GM23248 (cell line): Measurements from ENCODE around the gene OTOGL. TPM values are rescaled to one million over a fixed set of nuclear protein-coding genes. Genes with fewer than 3 reads are reported as not detected.

ENCODE experiments used
- DNase-seq: peaks from one replicate; pipeline ENCODE4 v3.0.0-alpha.2; 2015
- H2AFZ ChIP-seq: fragments of 200-600 bp; sonication (generic); 2 replicates; pipeline ENCODE4 v1.6.1; 2016; ENCODE audit warnings: antibody characterized with exemption
- H3F3A ChIP-seq: fragments of 200-600 bp; sonication (generic); 2 replicates; pipeline ENCODE4 v1.6.1; 2016; ENCODE audit warnings: mild to moderate bottlenecking, antibody characterized with exemption, mixed run types; ENCODE audit not compliant: insufficient read depth
- H3K27ac ChIP-seq: fragments of 200-600 bp; sonication (generic); 2 replicates; pipeline ENCODE4 v1.5.1; 2016; ENCODE audit warnings: mild to moderate bottlenecking
- H3K27me3 ChIP-seq: fragments of 200-600 bp; sonication (generic); replicated peaks from 2 replicates; pipeline ENCODE4 v1.6.1; 2016; ENCODE audit warnings: mild to moderate bottlenecking; ENCODE audit not compliant: insufficient read depth
- H3K36me3 ChIP-seq: fragments of 200-600 bp; sonication (generic); 2 replicates; pipeline ENCODE4 v1.6.1; 2016; ENCODE audit warnings: low read depth, mild to moderate bottlenecking
- H3K4me1 ChIP-seq: fragments of 200-600 bp; sonication (generic); 2 replicates; pipeline ENCODE4 v1.6.1; 2016; ENCODE audit warnings: mild to moderate bottlenecking; ENCODE audit not compliant: insufficient read depth
- H3K4me2 ChIP-seq: fragments of 200-600 bp; sonication (generic); one replicate; pipeline ENCODE4 v1.6.1; 2016; ENCODE audit warnings: mild to moderate bottlenecking; ENCODE audit not compliant: unreplicated experiment
- H3K4me3 ChIP-seq: fragments of 200-600 bp; sonication (generic); 2 replicates; pipeline ENCODE4 v1.5.1; 2016; ENCODE audit warnings: mild to moderate bottlenecking
- H3K79me2 ChIP-seq: fragments of 200-600 bp; sonication (generic); 2 replicates; pipeline ENCODE4 v1.6.1; 2016; ENCODE audit warnings: mild to moderate bottlenecking; ENCODE audit not compliant: insufficient read depth
- H3K9ac ChIP-seq: fragments of 200-600 bp; sonication (generic); 2 replicates; pipeline ENCODE4 v1.6.1; 2016; ENCODE audit warnings: mild to moderate bottlenecking
- H3K9me2 ChIP-seq: fragments of 200-600 bp; sonication (generic); 2 replicates; pipeline ENCODE4 v1.6.1; 2016; ENCODE audit warnings: mixed run types, mild to moderate bottlenecking, moderate library complexity; ENCODE audit not compliant: insufficient read depth
- H3K9me3 ChIP-seq: fragments of 200-600 bp; sonication (generic); one replicate; pipeline ENCODE4 v1.6.1; 2017; ENCODE audit warnings: low read depth
- H4K20me1 ChIP-seq: fragments of 200-600 bp; sonication (generic); 2 replicates; pipeline ENCODE4 v1.6.0; 2016; ENCODE audit not compliant: insufficient read depth
- EZH2 ChIP-seq: fragments of 200-600 bp; sonication (generic); IDR thresholded peaks from 2 replicates; pipeline ENCODE4 v1.6.1; 2018; ENCODE audit warnings: antibody characterized with exemption, mild to moderate bottlenecking; ENCODE audit not compliant: insufficient read depth, poor library complexity, severe bottlenecking
- EZH2phosphoT487 ChIP-seq: fragments of 200-600 bp; sonication (generic); IDR thresholded peaks from 2 replicates; pipeline ENCODE4 v1.6.1; 2018; ENCODE audit warnings: antibody characterized with exemption, moderate library complexity, mild to moderate bottlenecking, low read depth; ENCODE audit not compliant: insufficient read depth
- WGBS, 2 experiments: methylation state at CpG; one replicate each; pipeline ENCODE4 v1.1.6; 2015 to 2017; ENCODE audit warnings: low lambda C conversion rate in 2 of 2, low coverage in 1 of 2; ENCODE audit errors: missing lambda C conversion rate in 2 of 2; 5-methylcytosine and 5-hydroxymethylcytosine counted together
- in situ Hi-C: fragments of 300-500 bp; cut with MboI; formaldehyde crosslinking; loops from 2 replicates; pipeline ENCODE4 v1.15.0; 2020
- polyA plus RNA-seq: library from polyadenylated mRNA; unstranded; fragments of >200 nt; fragmentation: Nextera tagmentation; extraction: Ambion mirVana; gene quantifications from 2 replicates; pipeline ENCODE4 v1.2.1, GENCODE V29; 2016
- total RNA-seq: library from RNA; depleted of rRNA; stranded (reverse); fragments of >200 nt; shearing (Covaris generic); gene quantifications from 2 replicates; pipeline ENCODE4 v1.2.3, GENCODE V29; 2014

Gene OTOGL
- total and polyA plus RNA-seq, 2 experiments from 2014 or later = under 0.01 to 0.09 TPM

DNA sequence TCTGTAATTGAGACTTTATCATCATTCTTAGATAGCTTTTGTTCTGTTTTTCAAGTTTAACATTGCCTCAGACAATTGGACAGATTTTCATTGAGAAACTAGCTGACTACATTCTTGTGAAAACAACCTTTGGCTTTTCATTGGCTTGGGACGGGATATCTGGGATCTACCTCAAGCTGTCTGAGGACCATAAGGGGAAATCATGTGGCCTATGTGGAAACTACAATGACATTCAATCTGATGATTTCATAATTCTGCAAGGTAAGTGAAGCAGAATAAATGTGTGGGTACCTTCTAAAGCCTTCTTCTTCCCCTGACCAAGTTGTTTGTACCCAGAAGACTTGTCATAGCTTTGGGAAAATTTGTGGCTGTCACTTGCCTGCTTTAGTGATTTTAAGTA is 133.5 kb downstream of the OTOGL start:
- H4K20me1 ChIP-seq = no peaks in the 10 kb centered on the region
- no peaks in the 10 kb centered on the region for H3K9me2 ChIP-seq
- no peaks in the 10 kb centered on the region for H3F3A ChIP-seq
- no peak overlapping the region for H2AFZ ChIP-seq
- no peak overlapping the region for H3K27ac ChIP-seq
- no peaks in the 10 kb centered on the region for H3K36me3 ChIP-seq
- no peaks in the 10 kb centered on the region for H3K79me2 ChIP-seq
- H3K9me3 ChIP-seq = no peaks in the 10 kb centered on the region
- 62 to 64% methylated on average over 1 of the region's 1 CpG for WGBS, 2 experiments
- DNase-seq = no peak
- no peak overlapping the region for H3K9ac ChIP-seq
- no peak overlapping the region for H3K4me2 ChIP-seq
- no peak overlapping the region for H3K4me3 ChIP-seq
- H3K27me3 ChIP-seq = no peaks in the 10 kb centered on the region
- in situ Hi-C loops = no loop called here
- TF ChIP-seq EZH2 (no peak), EZH2phosphoT487 (no peak)
- peaks cover 12% of the 10 kb centered on the region for H3K4me1 ChIP-seq

DNA sequence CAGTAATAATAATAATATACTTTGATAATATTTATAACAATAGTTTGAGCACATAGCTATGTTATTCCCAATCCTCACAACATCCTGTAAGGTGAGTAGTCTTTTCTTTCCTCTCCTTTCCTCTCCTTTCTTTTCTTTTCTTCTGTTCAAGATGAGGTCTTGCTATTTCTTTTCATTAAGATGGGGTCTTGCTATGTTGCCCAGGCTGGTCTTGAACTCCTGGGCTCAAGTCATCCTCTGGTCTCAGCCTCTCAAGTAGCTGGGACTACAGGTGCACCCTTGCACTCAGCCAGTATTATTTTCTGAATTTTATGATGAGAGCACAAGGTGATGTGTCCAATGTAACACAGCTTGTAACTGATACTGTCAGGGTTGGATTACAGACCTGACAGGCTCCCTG is 134.6 kb downstream of the OTOGL start:
- TF ChIP-seq EZH2 = no peak
- no peak for TF ChIP-seq EZH2phosphoT487
- no peaks in the 10 kb centered on the region for H3K9me3 ChIP-seq
- no peaks in the 10 kb centered on the region for H3K79me2 ChIP-seq
- H3F3A ChIP-seq = no peaks in the 10 kb centered on the region
- no peak overlapping the region for H3K9ac ChIP-seq
- peaks cover 12% of the 10 kb centered on the region for H3K4me1 ChIP-seq
- no peak overlapping the region for H3K27ac ChIP-seq
- H3K4me2 ChIP-seq = no peak overlapping the region
- in situ Hi-C loops = no loop called here
- no peak overlapping the region for H3K4me3 ChIP-seq
- no peaks in the 10 kb centered on the region for H3K36me3 ChIP-seq
- no peaks in the 10 kb centered on the region for H4K20me1 ChIP-seq
- H3K9me2 ChIP-seq = no peaks in the 10 kb centered on the region
- DNase-seq = no peak
- no peaks in the 10 kb centered on the region for H3K27me3 ChIP-seq
- H2AFZ ChIP-seq = no peak overlapping the region

DNA sequence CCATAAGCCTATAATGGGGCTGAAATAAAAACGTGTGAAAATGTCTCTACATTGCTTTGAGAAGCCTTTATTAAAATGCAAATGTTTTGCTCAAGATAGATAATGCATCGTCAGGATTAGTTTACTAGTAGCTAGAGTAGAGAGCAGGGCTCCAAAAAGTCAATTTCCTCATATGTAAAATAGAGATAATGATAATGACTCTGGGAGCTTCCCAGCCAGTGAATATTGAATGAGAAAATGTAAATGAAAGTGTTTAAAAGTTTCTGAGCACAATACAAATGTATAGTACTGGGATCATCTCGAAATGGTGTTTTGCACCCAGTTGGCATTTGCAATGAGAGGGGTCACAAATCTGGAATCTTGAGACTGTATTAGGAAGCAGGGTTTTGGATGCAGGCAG is 135.3 kb downstream of the OTOGL start:
- Histone ChIP-seq H3K79me2 (no peaks in the 10 kb centered on the region), H3F3A (no peaks in the 10 kb centered on the region), H3K36me3 (no peaks in the 10 kb centered on the region), H3K9me2 (no peaks in the 10 kb centered on the region), H3K4me1 (peaks cover 12% of the 10 kb centered on the region), H3K4me3 (no peak overlapping the region), H3K27me3 (no peaks in the 10 kb centered on the region), H3K9ac (no peak overlapping the region), H4K20me1 (no peaks in the 10 kb centered on the region), H3K4me2 (no peak overlapping the region), H3K27ac (no peak overlapping the region), H3K9me3 (no peaks in the 10 kb centered on the region), H2AFZ (no peak overlapping the region)
- TF ChIP-seq EZH2phosphoT487 (no peak), EZH2 (no peak)
- DNase-seq = peak; percentile 4
- WGBS, 2 experiments = 65 to 66% methylated on average over 3 of the region's 3 CpGs
- in situ Hi-C loops = no loop called here

DNA sequence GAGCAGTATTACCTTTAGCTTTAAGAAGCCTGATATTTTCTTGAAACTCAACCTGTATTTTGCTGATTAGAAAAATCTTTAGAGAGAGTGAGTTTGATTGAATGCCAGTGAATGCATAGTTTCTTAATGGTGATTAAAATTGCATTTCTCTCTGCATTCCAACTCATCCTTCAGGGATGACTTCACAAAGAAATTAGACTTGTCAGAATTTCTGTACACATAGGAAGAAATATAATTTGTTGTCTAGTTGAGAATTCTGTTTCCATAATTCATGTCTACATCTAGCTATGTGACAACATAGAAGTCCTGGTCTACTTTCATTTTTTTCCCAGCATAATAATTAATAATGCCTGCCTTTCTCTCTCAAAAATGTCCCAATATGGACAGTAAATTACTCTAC is 136.6 kb downstream of the OTOGL start:
- Histone ChIP-seq H4K20me1 (no peaks in the 10 kb centered on the region), H3K9ac (no peak overlapping the region), H3K9me2 (no peaks in the 10 kb centered on the region), H3F3A (no peaks in the 10 kb centered on the region), H3K36me3 (no peaks in the 10 kb centered on the region), H3K4me1 (peaks cover 15% of the 10 kb centered on the region), H3K4me3 (no peak overlapping the region), H2AFZ (no peak overlapping the region), H3K9me3 (no peaks in the 10 kb centered on the region), H3K4me2 (no peak overlapping the region), H3K27me3 (no peaks in the 10 kb centered on the region), H3K27ac (no peak overlapping the region), H3K79me2 (no peaks in the 10 kb centered on the region)
- DNase-seq = no peak
- no peak for TF ChIP-seq EZH2
- no peak for TF ChIP-seq EZH2phosphoT487
- in situ Hi-C loops = no loop called here

DNA sequence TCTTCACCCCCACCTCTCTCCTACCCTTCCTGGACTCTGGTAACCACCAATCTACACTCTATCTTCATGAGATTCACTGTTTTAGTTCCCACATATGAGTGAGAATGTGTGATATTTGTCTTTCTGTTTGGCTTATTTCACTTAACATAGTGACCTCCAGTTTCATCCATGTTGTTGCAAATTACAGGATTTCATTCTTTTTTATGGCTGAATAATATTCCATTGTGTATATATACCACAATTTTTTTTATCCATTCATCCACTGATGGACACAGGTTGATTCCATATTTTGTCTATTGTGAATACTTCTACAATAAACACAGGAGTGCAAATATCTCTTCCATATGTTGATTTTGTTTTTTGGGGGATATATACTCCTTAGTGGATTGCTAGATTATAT is 140.5 kb downstream of the OTOGL start:
- in situ Hi-C loops = no loop called here
- no peak overlapping the region for H2AFZ ChIP-seq
- no peaks in the 10 kb centered on the region for H3K79me2 ChIP-seq
- no peak overlapping the region for H3K27ac ChIP-seq
- H3K9me3 ChIP-seq = no peaks in the 10 kb centered on the region
- no peak overlapping the region for H3K4me3 ChIP-seq
- H3K36me3 ChIP-seq = no peaks in the 10 kb centered on the region
- 0 out of 2 replicates have a peak, but pooled peaks cover 11% of the 10 kb centered on the region for H3F3A ChIP-seq
- no peak overlapping the region for H3K4me2 ChIP-seq
- H3K27me3 ChIP-seq = no peaks in the 10 kb centered on the region
- no peak for DNase-seq
- no peaks in the 10 kb centered on the region for H3K9me2 ChIP-seq
- peaks cover 25% of the 10 kb centered on the region for H3K4me1 ChIP-seq
- H3K9ac ChIP-seq = no peak overlapping the region
- no peaks in the 10 kb centered on the region for H4K20me1 ChIP-seq
- TF ChIP-seq EZH2phosphoT487 (no peak), EZH2 (no peak)
